ELR (cell line): ENCODE data around the gene DNAAF8.

Experiments used
- DNase-seq: peaks from one replicate; pipeline ENCODE4 v3.0.0-alpha.2; 2015; ENCODE audit warnings: low read depth

DNAAF8 gene

GRCh38 chr16:4695473-4696171 is 38.7 kb upstream of the DNAAF8 start:
- DNase-seq: no peak

DNA sequence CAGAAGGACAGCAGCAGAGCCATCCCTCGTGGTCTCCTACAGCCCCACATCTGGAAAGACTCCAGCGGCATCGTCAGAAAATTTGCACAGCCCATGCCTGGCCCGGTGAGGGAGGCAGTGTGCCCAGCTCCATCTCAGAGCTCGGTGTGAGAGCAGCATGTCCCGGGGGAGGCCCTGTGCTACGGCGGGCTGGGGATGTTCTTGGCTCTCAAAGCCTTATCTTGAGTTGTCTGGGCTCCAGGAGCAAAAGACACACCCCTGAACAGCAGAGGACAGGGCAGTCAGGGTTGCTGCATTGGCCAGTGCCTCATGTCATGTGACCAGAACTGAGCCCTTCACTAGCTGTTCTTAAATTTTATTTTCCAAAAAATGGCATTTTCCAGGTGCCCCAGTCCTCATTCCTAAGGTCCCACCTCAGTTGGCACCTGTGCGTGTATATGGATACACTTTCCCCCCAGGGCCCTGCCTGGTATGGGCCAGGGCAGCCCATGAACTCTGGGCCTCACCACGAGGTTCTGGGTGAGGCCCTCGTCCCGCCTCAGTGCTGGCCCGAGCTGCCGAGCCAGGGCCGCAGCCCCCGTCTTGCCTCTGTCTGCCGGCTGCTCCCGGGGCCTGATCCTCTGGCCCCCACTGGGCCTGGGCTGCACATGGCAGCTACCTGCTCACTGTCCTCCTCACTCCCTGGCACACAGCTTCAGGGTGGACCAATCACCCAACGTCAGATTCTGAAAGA is 38.0 kb upstream of the DNAAF8 start:
- DNase-seq: no peak

GRCh38 chr16:4696905-4697847 is 37.2 kb upstream of the DNAAF8 start:
- no peak for DNase-seq

- DNase-seq: no peak
Observed at GRCh38 chr16:4697848-4698291, 36.5 kb upstream of the DNAAF8 start.

DNA sequence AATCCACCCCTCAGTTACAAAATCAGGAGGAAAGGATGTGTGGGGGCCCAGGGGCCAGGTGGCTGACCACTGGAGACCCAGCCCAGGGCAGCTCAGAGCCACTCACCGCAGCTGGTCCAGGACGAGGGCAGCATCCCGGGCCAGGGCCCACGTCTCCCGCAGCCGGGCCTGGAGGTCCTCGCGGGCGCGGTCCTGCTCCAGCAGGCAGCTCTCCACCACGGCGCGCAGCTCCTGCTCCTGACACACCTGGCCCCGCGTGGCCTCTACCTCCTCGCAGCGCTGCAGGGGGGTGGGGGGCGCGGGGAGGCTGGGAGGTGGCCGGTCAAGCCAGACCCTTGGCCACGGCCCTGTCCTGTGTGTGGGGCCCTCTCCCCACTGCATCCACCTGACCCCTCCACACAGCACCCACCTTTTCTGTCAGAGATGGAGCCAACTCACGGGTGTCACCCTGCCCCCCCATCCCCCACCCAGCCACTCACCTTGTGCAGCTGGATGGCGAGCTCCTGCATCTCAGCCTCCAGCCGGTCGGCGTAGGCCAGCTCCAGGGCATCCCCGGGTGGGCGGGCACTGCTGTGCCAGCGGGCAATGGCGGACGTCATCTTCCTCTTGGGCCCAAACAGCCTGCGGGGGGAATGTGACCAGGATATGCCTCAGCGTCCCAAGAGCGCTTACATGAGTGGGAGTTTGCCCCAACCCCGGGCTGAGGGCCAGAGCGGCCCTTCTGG is 35.9 kb upstream of the DNAAF8 start:
- no peak for DNase-seq

DNA sequence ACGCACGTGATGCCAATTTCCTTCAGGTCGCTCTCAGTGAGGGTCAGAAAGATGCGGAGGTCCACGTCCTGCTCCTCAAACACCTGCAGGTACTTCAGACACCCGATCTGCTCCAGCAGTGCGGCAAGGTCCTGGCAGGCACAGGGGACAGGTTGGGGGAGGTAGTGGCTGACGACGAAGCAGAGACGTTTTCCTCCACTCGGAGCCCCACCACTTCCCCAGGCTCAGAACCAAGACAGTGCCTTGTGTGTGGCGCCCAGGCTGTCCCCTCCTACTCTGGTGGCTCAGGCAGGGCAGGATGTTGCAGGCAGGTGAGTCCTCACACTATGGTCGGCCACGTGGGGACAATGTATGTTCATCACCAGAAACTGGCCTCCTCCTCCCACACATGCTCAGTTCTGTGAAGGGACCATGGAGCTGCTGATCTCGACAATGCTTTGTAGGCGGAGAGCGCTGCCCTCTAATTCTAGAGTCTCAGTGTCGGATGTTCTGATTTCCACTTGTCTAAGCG is 35.2 kb upstream of the DNAAF8 start:
- no peak for DNase-seq

- DNase-seq: no peak
Observed at GRCh38 chr16:4700380-4700996, 33.8 kb upstream of the DNAAF8 start.

DNA sequence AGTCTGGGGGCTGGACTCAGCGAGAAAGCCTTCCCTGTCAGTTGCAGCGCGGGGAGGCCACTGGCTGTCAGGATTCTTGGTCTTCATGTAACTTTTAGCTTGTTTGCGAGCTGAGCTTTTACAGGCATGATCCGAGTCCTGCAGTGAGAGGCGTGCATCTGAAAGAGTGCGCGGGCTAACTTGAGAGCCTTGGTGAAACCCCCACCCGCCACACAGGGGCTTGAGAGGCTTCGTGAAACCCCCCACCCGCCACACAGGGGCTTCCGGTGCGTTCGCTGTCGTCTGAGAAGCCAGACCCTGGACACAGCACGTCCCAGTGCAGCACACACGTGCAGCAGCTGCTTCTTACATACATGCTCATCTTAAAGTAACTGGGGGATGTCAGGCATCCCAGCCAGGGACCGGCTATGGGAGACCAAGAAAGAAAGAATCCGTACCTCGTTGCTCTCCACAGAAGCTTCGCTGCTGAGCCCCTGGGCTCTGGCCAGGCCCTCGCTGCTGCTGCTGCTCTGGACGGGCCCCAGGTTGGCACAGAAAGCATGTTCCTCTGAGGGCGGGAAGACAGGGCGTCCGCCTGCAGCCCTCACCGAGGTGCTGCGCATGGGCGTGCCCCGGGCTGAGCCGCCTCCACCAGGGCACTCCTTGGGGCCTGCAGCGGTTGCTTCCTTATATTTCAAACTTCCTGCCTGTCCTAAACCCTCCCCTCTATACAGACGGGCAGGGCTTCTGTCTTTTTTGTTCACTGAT is 33.2 kb upstream of the DNAAF8 start:
- no peak for DNase-seq

DNA sequence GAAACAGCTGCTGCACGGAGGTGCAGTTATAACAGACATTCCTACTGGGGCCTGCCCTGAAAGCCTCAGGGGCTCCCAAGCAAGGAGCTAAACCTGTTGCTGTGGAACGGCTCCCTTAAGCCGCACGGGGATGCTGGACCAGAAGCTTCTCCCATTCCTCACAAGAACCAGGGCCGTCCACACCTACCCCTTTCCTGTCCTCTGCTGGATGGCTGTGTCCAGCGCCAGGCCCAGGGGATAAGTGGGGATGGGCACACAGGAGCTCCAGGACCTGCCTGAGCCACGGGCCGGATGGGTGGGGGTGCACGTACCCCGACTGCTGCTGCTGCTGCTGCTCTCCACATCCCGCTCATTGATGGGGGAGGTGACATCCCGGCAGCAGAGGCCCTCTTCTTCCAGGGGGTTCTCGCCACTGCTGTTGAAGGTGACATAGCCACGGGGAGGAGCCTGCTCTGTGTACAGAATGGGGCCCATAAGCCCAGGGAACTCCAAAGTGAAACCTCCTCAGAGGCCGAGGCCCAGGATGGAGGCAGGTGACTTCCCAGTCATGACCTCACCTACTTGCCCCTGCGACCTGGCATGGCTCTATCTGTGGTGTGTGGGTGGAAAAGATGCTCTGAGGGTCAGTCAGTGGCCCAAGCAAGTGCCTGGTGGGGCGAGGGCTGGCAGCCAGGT is 32.4 kb upstream of the DNAAF8 start:
- DNase-seq: no peak

- no peak for DNase-seq
Observed at GRCh38 chr16:4702466-4702808, 31.9 kb upstream of the DNAAF8 start.

DNA sequence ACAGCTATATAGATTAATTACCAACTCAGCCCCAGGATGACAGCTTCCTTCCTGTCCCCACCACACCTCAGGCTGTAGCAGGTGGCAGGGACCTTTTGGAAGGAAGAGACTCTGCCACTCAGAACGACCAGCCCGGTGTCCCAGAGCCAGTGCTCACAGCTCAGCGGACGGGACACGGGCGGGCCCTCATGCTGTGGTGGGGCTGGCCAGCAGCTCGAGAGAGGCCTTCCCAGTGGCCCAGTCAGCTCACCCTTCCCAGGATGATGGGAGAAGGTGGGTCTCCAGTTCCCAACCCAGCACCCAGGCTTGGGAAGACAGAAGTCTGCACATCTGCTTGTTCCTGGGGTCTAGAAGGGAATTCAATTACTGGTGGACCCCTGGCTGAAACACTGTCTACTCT is 30.4 kb upstream of the DNAAF8 start:
- no peak for DNase-seq

GRCh38 chr16:4704491-4704890 is 29.8 kb upstream of the DNAAF8 start:
- no peak for DNase-seq

DNA sequence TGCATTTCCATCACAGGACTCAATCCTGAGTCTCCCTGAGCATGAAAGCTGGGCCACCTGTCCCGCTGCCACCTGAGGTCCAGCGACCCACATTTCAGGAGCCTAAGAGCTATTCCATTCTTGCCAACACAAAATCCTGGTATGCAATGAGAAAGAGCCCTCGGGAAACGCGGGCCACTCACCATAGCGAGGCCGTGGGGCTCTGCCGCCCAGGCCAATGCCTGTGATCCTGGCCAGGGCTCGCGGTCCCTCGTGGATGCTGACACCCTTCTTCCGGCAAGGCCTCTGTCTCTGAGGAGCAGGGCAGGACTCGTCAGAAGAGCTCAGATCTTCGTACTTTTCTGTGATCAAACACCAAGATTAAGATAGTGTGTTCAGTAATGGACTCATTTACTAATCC is 29.4 kb upstream of the DNAAF8 start:
- no peak for DNase-seq

DNA sequence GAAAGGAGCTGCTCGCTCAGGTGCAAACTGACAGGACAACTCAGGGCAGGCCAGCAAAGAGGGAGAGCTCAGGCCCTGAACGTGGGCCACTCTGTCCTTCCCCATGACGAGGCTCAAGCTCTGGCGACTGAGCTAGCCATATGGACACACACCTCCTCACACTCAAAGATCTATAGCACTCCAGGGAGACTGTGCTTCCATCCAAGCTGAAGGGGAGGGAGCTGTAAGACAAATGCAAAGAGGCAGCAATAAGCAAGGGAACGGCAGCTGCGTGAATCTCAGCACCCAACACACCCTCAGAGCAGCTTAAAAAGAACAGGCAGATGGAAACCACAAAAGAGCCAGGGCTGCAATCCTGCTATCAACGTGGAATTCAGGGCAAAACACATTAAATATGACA is 27.5 kb upstream of the DNAAF8 start:
- DNase-seq: no peak

- DNase-seq: peak; percentile 19
Observed at GRCh38 chr16:4709481-4709880, 24.9 kb upstream of the DNAAF8 start.

DNA sequence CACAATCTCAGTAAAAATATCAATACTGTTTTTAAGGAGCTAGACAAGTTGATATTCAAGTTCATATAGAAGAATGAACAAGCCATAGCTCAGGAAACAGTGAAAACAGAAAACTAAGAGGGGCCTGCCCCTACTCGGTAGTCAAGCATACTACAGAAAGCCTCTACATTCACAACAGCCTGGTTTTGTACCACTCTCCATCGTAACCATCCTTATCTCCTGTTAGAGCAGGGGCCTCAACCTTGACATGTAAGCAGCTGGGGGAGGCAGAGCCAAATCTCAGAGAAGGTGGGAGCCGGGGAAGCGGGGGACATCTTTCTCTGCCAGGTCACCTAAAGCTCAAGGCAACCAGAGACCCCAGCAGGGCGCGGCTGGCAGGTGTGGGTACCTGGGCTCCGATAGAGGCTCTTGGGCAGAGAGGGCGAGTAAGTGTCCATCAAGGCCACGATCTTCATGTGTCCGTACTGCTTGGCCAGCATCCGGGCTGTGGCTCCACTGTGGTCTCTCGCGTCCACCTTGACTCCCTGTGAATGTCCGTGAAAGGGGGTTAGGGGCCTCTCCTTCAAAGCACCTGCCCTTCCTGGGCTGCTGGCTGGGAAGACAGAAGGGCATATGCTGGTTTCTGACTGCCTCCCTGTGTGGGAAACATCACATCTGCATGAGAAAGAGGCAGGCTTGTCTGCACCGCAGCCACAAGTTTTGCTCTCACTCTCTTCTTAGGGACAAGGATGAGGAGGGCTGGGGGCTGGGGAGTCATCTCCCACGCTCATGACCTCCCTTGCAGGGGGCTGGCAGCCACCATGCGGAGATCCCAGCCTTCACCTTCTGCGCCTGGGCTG is 20.5 kb upstream of the DNAAF8 start:
- DNase-seq: no peak

- no peak for DNase-seq
Observed at GRCh38 chr16:4714996-4715395, 19.3 kb upstream of the DNAAF8 start.

DNA sequence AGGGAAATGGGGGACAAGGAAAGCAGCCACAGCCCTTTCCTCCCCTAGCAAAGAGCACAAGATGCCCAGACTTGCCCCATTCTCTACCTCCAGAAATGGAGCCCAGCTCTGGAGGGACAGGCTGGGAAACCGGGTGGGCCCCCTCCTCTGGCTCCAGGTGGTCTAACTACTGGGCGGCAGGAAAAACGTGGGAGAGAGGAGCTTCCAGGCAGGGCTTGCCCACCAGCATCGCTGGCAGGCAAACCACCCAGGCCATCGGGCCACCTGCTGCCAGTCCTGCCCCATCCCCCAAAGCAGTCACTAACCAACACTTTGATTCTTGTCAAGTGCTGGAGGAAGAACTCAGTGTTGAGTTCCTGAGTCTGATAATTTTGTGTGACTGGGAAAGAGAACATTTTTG is 15.9 kb upstream of the DNAAF8 start:
- no peak for DNase-seq
